Measurements from ENCODE around the gene TNIP1. TPM values are rescaled to one million over a fixed set of nuclear protein-coding genes. Genes with fewer than 3 reads are reported as not detected.

The TNIP1 gene
- total RNA-seq, 1 donor from 2014 or later: 512 TPM

DNA sequence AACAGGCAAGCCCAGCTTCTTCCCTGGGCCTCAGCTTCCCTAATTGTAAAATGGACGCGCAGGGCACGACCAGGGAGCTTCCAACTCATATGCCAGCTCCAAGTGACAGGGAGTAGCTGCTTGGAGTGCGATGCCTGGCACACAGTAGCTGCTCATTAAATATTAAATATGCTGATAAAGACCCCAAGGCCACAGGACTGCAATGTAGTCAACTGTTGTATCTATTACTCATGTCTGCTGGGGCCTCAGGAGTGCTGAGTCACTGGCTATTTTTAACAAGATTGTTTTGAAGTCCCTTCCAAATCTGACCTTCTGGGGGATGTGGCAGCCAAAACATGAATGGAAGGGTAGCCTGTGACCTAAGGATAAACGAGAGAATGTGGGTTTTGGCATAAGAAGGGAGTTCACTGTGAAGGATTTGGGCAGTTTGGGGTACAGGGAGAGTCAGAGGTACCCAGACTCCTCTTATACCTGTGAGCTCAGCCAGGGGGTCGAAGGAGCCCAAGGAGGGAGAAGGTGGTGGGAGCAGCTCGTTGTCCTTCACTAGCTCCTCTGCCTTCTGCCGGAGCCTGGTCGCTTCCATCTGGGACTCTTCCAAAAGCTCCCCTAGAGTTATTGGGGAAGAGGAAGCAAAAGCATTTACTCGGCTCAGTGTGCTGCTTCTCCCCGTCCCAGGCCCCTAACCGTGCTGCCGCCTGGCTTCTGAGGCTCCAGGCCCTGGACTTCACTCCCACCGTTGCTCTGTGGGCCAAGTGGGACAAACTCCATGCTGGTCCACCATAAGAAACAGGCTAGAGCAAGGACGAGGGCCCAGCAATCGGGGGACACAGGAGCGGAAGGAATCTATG is 17.5 kb downstream of the TNIP1 start:
- DNase-seq (no peak), ATAC-seq (ENCODE audit: low read depth) (no peak)
- Mint-ChIP-seq H3K4me1 (peaks cover 99% of the 10 kb centered on the region), H3K9me3 (no peaks in the 10 kb centered on the region), H3K27me3 (no peaks in the 10 kb centered on the region), H3K36me3 (ENCODE audit: low read depth) (peaks cover 97% of the 10 kb centered on the region), H3K27ac (peak overlapping the region; percentile 89), H3K4me3 (peak overlapping the region; percentile 53)
- ChIA-PET POLR2A (interaction anchor here (0.6 to 8.2 kb wide), 9 partner anchors 12 to 189 kb away, joined by 3 to 215 read pairs (median 4); partner anchors contain the start of gene TNIP1), CTCF (interaction anchor here (0.6 to 1.9 kb wide), 4 partner anchors 12 to 175 kb away, joined by 3 to 8 read pairs (median 4); no protein-coding TSS in a partner anchor)
- intact Hi-C loops (cut with micrococcal nuclease): no loop called here
- TF ChIP-seq, protein P1, sequence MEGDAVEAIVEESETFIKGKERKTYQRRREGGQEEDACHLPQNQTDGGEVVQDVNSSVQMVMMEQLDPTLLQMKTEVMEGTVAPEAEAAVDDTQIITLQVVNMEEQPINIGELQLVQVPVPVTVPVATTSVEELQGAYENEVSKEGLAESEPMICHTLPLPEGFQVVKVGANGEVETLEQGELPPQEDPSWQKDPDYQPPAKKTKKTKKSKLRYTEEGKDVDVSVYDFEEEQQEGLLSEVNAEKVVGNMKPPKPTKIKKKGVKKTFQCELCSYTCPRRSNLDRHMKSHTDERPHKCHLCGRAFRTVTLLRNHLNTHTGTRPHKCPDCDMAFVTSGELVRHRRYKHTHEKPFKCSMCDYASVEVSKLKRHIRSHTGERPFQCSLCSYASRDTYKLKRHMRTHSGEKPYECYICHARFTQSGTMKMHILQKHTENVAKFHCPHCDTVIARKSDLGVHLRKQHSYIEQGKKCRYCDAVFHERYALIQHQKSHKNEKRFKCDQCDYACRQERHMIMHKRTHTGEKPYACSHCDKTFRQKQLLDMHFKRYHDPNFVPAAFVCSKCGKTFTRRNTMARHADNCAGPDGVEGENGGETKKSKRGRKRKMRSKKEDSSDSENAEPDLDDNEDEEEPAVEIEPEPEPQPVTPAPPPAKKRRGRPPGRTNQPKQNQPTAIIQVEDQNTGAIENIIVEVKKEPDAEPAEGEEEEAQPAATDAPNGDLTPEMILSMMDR (IDR thresholded peaks at IDR 0.05): no peak

DNA sequence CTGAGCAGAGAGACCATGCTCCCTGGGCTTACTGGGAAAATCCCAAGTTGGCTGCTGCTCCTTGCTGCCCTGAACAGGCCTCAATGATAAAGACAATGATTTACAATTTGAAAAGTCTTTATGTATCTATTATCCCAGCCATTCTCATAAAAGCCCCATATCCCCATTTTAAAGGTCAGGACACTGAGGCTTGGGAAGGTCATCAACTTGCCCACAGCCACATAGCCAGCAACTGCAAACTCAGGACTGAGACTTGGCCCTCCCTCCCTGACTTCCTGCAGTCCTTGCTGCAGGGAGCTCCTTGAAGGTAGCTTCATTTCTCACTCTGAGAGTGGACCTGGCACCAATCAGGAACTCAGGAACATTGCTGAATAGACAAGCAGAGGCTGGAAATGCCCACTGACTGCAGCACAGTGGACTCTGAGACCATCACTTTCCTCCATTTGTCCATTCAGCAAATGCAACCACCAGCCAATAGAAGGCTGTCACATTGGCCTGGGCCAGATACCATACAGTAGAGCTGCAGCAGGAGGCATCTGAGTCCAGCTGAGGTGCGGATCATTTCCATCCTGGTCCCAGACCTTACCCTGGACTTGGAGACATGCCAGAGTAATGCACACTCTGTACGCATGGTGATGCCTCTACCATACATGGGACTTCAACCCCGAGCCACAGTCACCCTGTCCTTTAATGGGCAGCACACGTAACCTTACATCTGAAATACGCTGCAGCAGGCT is 18.3 kb downstream of the TNIP1 start:
- Mint-ChIP-seq H3K4me3 (no peak overlapping the region), H3K9me3 (no peaks in the 10 kb centered on the region), H3K4me1 (peaks cover 97% of the 10 kb centered on the region), H3K27me3 (no peaks in the 10 kb centered on the region), H3K27ac (peak overlapping the region; percentile 89), H3K36me3 (ENCODE audit: low read depth) (peaks cover 97% of the 10 kb centered on the region)
- ChIA-PET POLR2A (interaction anchor here (0.6 to 8.2 kb wide), 8 partner anchors 13 to 190 kb away, joined by 3 to 215 read pairs (median 4); partner anchors contain the start of gene TNIP1), CTCF (interaction anchor here (0.9 to 1.9 kb wide), 2 partner anchors 11 to 176 kb away, joined by 3 to 8 read pairs; no protein-coding TSS in a partner anchor)
- TF ChIP-seq, protein P1 (IDR thresholded peaks at IDR 0.05): no peak
- DNase-seq (no peak), ATAC-seq (ENCODE audit: low read depth) (no peak)
- intact Hi-C loops (cut with micrococcal nuclease): no loop called here

- Mint-ChIP-seq H3K27ac (peak overlapping the region; percentile 96), H3K9me3 (no peaks in the 10 kb centered on the region), H3K36me3 (ENCODE audit: low read depth) (peaks cover 98% of the 10 kb centered on the region), H3K4me1 (peaks cover 94% of the 10 kb centered on the region), H3K27me3 (no peaks in the 10 kb centered on the region), H3K4me3 (peak overlapping the region; percentile 64)
- ATAC-seq (ENCODE audit: low read depth): no peak
- TF ChIP-seq, protein P1 (IDR thresholded peaks at IDR 0.05): no peak
- intact Hi-C loops (cut with micrococcal nuclease): loop anchor here (1.0 kb wide), 5 partner anchors 8 to 302 kb away; no protein-coding TSS in a partner anchor
- DNase-seq: no peak
- ChIA-PET POLR2A (interaction anchor here (0.7 to 8.2 kb wide), 20 partner anchors 8 to 197 kb away, joined by 3 to 215 read pairs (median 5); partner anchors contain the start of genes CCDC69, GM2A and TNIP1), CTCF (interaction anchor here (0.5 to 16.2 kb wide), 4 partner anchors 51 to 238 kb away, joined by 3 to 625 read pairs (median 4); no protein-coding TSS in a partner anchor)
Measured at GRCh38 chr5:151060742-151061141, 20.1 kb downstream of the TNIP1 start.

DNA sequence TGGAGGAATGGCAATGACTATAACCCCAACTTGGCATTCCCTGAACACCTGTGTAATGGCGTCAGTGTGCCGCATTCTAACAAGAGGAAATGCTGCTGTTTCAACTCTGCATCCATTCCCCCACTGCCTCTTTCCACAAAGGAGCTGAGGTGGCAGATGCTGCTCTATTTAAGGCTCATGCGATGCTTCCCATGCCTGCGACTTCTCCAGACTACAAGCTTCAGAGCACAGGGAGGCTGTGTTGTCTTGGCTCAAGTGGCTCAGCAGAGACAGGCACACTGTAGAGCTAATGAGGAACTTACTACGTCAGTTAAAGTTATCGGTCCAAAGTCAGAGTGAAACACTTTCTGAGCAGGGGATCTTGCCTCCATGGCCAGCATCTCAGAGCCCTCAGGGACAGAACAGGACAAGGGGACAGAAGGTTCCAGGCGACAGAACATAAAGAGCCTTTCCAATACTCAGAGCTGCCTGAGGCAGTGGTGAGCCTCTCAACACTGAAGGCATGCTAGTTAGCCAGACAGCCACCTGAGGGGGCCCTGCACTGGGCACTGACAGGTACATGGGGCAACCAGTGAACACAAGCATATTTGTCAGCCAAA is 21.8 kb downstream of the TNIP1 start:
- H3K4me3 Mint-ChIP-seq: peak overlapping the region; percentile 64
- TF ChIP-seq, protein P1 (IDR thresholded peaks at IDR 0.05): no peak
- ChIA-PET CTCF (interaction anchor here (0.7 to 16.2 kb wide), 11 partner anchors 10 to 180 kb away, joined by 3 to 625 read pairs (median 4); no protein-coding TSS in a partner anchor), POLR2A (interaction anchor here (0.7 to 8.2 kb wide), 15 partner anchors 10 to 860 kb away, joined by 3 to 215 read pairs (median 6); partner anchors contain the start of genes ANXA6, GM2A and TNIP1)
- DNase-seq (peak; percentile 36), ATAC-seq (ENCODE audit: low read depth) (peak; percentile 26)
- H3K4me1 Mint-ChIP-seq: peaks cover 85% of the 10 kb centered on the region
- no peaks in the 10 kb centered on the region for H3K9me3 Mint-ChIP-seq
- no peaks in the 10 kb centered on the region for H3K27me3 Mint-ChIP-seq
- intact Hi-C loops (cut with micrococcal nuclease): loop anchor here (1.0 to 2.0 kb wide), 3 partner anchors 8 to 156 kb away; no protein-coding TSS in a partner anchor
- peaks cover 98% of the 10 kb centered on the region for H3K36me3 Mint-ChIP-seq (ENCODE audit: low read depth)
- H3K27ac Mint-ChIP-seq: peak overlapping the region; percentile 96
